Smooth muscle cell (in vitro differentiated cells): ENCODE data around the gene CEACAM1. TPM values are rescaled to one million over a fixed set of nuclear protein-coding genes. Genes with fewer than 3 reads are reported as not detected.

ENCODE experiments used
- DNase-seq: peaks from one replicate; lab custom pipeline; 2025; ENCODE audit not compliant: unreplicated experiment; lab: John Stamatoyannopoulos, UW
- H2AFZ ChIP-seq: fragments of 200-600 bp; sonication (generic); 2 replicates; pipeline ENCODE4 v1.6.0; 2016; ENCODE audit warnings: antibody characterized with exemption, low read depth, mild to moderate bottlenecking
- H3F3A ChIP-seq: fragments of 200-600 bp; sonication (generic); 2 replicates; pipeline ENCODE4 v1.6.0; 2017; ENCODE audit warnings: antibody characterized with exemption, low read depth
- H3K27ac ChIP-seq: fragments of 200-600 bp; sonication (generic); 2 replicates; pipeline ENCODE4 v1.5.1; 2016; ENCODE audit warnings: low read depth, mild to moderate bottlenecking
- H3K27me3 ChIP-seq: fragments of 200-600 bp; sonication (generic); 2 replicates; pipeline ENCODE4 v1.6.1; 2016; ENCODE audit warnings: low read depth, mild to moderate bottlenecking
- H3K36me3 ChIP-seq: fragments of 200-600 bp; sonication (generic); 2 replicates; pipeline ENCODE4 v1.5.1; 2016; ENCODE audit warnings: low read depth
- H3K4me1 ChIP-seq: fragments of 200-600 bp; sonication (generic); 2 replicates; pipeline ENCODE4 v1.5.1; 2016; ENCODE audit warnings: low read depth
- H3K4me2 ChIP-seq: fragments of 200-600 bp; sonication (generic); 2 replicates; pipeline ENCODE4 v1.6.0; 2016; ENCODE audit warnings: mild to moderate bottlenecking
- H3K4me3 ChIP-seq: fragments of 200-600 bp; sonication (generic); 2 replicates; pipeline ENCODE4 v1.5.1; 2016; ENCODE audit warnings: mild to moderate bottlenecking
- H3K79me2 ChIP-seq: fragments of 200-600 bp; sonication (generic); 2 replicates; pipeline ENCODE4 v1.6.0; 2016; ENCODE audit warnings: low read depth, mild to moderate bottlenecking
- H3K9ac ChIP-seq: fragments of 200-600 bp; sonication (generic); 2 replicates; pipeline ENCODE4 v1.6.0; 2016; ENCODE audit warnings: low read depth
- H3K9me3 ChIP-seq: fragments of 200-600 bp; sonication (generic); replicated peaks from 2 replicates; pipeline ENCODE4 v1.5.1; 2016; ENCODE audit warnings: low read depth
- H4K20me1 ChIP-seq: fragments of 200-600 bp; sonication (generic); 2 replicates; pipeline ENCODE4 v1.6.0; 2016; ENCODE audit warnings: low read depth
- WGBS: methylation state at CpG from one replicate; pipeline ENCODE4 v1.1.7; 2016; ENCODE audit warnings: low lambda C conversion rate; 5-methylcytosine and 5-hydroxymethylcytosine counted together
- polyA plus RNA-seq: library from polyadenylated mRNA; unstranded; fragments of >200 nt; fragmentation: Nextera tagmentation; extraction: Ambion mirVana; gene quantifications from 2 replicates; pipeline ENCODE4 v1.2.1, GENCODE V29; 2016
- total RNA-seq: library from RNA; depleted of rRNA; stranded (reverse); fragments of >200 nt; gene quantifications from 2 replicates; pipeline ENCODE4 v1.2.3, GENCODE V29; 2014
- TF ChIP-seq, protein P1 (sequence below): fragments of 200-600 bp; sonication (generic); IDR thresholded peaks from 2 replicates; pipeline ENCODE4 v1.5.1; 2017; ENCODE audit warnings: borderline replicate concordance, mild to moderate bottlenecking, antibody characterized with exemption; ENCODE audit not compliant: insufficient read depth, poor library complexity, severe bottlenecking

Gene CEACAM1
- total and polyA plus RNA-seq, 2 experiments from 2014 or later, result 0.31 to 4.5 TPM

DNA sequence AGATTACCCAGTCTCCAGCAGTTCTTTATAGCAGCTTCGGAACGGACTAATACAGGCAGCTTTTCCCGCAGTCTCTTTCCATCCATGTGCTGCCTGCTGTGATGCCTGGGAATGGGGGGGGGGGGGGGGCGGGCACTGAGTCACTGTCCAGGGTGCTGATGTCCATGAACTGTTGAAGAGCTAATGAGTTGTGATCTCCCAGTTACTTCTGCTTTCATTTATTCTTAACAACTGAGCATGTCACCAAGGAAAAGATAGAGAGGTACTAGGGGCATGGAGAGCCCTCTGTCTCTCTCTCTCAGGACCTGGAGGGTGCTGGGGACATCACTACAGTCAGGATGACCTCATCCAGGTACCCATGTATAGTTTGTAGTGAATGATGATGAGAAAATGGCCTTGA, 20.3 kb upstream of the CEACAM1 start:
- Histone ChIP-seq H3F3A (no peaks in the 10 kb centered on the region), H3K9ac (no peak overlapping the region), H3K4me2 (no peak overlapping the region), H3K79me2 (no peaks in the 10 kb centered on the region), H3K27ac (no peak overlapping the region), H3K9me3 (no peaks in the 10 kb centered on the region), H3K4me1 (no peaks in the 10 kb centered on the region), H2AFZ (no peak overlapping the region), H4K20me1 (peaks cover 10% of the 10 kb centered on the region), H3K4me3 (no peak overlapping the region), H3K36me3 (no peaks in the 10 kb centered on the region), H3K27me3 (peaks cover 4% of the 10 kb centered on the region)
- TF ChIP-seq, protein P1, sequence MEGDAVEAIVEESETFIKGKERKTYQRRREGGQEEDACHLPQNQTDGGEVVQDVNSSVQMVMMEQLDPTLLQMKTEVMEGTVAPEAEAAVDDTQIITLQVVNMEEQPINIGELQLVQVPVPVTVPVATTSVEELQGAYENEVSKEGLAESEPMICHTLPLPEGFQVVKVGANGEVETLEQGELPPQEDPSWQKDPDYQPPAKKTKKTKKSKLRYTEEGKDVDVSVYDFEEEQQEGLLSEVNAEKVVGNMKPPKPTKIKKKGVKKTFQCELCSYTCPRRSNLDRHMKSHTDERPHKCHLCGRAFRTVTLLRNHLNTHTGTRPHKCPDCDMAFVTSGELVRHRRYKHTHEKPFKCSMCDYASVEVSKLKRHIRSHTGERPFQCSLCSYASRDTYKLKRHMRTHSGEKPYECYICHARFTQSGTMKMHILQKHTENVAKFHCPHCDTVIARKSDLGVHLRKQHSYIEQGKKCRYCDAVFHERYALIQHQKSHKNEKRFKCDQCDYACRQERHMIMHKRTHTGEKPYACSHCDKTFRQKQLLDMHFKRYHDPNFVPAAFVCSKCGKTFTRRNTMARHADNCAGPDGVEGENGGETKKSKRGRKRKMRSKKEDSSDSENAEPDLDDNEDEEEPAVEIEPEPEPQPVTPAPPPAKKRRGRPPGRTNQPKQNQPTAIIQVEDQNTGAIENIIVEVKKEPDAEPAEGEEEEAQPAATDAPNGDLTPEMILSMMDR, result no peak
- 75% methylated on average over 4 of the region's 4 CpGs for WGBS
- DNase-seq, result no peak

DNA sequence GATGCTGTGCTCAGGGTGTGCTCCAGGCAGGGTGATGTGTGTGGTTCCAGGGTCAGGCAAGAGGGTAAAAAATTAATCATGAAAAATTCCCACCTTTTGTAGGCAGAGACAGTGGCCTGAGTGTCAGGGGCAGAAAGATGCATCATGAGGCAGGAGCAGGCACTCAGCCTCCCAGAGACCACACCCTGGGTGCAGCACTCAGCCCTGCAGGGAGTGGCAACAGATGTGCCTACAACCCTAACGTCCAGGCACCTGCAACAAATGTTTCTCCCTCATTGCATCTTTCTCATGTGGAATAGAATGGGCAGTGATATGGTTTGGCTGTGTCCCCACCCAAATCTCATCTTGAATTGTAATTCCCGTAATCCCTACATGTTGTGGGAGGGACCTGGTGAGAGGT, 19.6 kb upstream of the CEACAM1 start:
- Histone ChIP-seq H3K27me3 (peaks cover 4% of the 10 kb centered on the region), H3K79me2 (no peaks in the 10 kb centered on the region), H3K27ac (no peak overlapping the region), H3K4me1 (no peaks in the 10 kb centered on the region), H3F3A (no peaks in the 10 kb centered on the region), H3K4me2 (no peak overlapping the region), H3K9ac (no peak overlapping the region), H3K9me3 (no peaks in the 10 kb centered on the region), H3K4me3 (no peak overlapping the region), H3K36me3 (no peaks in the 10 kb centered on the region), H2AFZ (no peak overlapping the region), H4K20me1 (peaks cover 5% of the 10 kb centered on the region)
- 36% methylated on average over 2 of the region's 2 CpGs for WGBS
- no peak for DNase-seq
- TF ChIP-seq, protein P1, result no peak

- TF ChIP-seq, protein P1, result no peak
- no peak for DNase-seq
Observed at GRCh38 chr19:42546831-42547500, 18.7 kb upstream of the CEACAM1 start.

DNA sequence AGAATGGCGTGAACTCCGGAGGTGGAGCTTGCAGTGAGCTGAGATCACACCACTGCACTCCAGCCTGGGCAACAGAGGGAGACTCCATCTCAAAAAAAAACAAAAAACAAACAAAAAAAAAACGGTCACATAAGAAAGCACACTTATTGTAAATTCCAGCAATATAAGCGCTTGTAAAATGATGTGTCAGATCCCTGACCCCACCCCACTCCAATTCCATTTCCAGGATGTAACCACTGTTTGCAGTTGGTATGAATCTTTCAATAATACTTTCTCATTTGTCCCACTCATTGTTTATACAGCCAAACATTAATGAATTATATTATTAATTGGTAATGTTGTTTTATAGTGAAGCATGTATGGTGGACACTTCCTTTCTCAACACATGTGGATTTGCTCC, 15.9 kb upstream of the CEACAM1 start:
- no peak overlapping the region for H3K27ac ChIP-seq
- H3F3A ChIP-seq, result no peaks in the 10 kb centered on the region
- H3K4me3 ChIP-seq, result no peak overlapping the region
- no peaks in the 10 kb centered on the region for H3K36me3 ChIP-seq
- no peak overlapping the region for H3K9ac ChIP-seq
- no peaks in the 10 kb centered on the region for H4K20me1 ChIP-seq
- peaks cover 4% of the 10 kb centered on the region for H3K27me3 ChIP-seq
- no peaks in the 10 kb centered on the region for H3K9me3 ChIP-seq
- H3K4me2 ChIP-seq, result no peak overlapping the region
- H3K79me2 ChIP-seq, result no peaks in the 10 kb centered on the region
- no peak for DNase-seq
- no peak overlapping the region for H2AFZ ChIP-seq
- H3K4me1 ChIP-seq, result no peaks in the 10 kb centered on the region
- TF ChIP-seq, protein P1, result no peak
- WGBS, result 85% methylated on average over 4 of the region's 4 CpGs

More at GRCh38 chr19:42546831-42547500, 18.7 kb upstream of the CEACAM1 start:
- Histone ChIP-seq H3K4me2 (no peak overlapping the region), H3K79me2 (no peaks in the 10 kb centered on the region), H3K36me3 (no peaks in the 10 kb centered on the region), H4K20me1 (no peaks in the 10 kb centered on the region), H3K27me3 (peaks cover 4% of the 10 kb centered on the region), H3K4me3 (no peak overlapping the region), H3K9me3 (no peaks in the 10 kb centered on the region), H3K27ac (no peak overlapping the region), H2AFZ (no peak overlapping the region), H3F3A (no peaks in the 10 kb centered on the region), H3K4me1 (no peaks in the 10 kb centered on the region), H3K9ac (no peak overlapping the region)
- 92% methylated on average over 3 of the region's 4 CpGs for WGBS
